HG03108 (cell line): ENCODE measurements around the gene ALDH3A1.

Experiments
- ATAC-seq: cut with Tn5 transposase; IDR thresholded peaks from one replicate; pipeline ENCODE4 v1.9.1; 2021; ENCODE audit warnings: moderate library complexity; ENCODE audit not compliant: unreplicated experiment

ALDH3A1 gene

DNA sequence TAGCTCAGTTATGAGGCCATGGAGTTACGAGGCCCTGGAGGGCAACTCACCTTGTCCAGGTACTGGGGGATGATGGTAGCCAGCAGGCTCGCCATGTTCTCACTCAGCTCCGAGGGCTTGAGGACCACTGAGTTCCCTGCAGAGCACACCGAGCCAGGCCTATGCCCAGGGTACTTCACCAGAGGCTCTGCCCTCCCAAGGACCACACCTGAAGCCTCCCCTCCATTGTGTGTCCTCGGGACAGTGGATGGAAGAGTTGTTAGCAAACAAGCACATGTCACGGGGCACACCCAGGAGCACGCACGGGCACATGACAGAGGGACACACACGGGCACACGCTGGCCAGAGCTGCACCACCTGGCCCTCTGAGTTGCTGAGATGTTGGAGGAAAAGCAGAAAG is 5.6 kb downstream of the ALDH3A1 start:
- no peak for ATAC-seq

GRCh38 chr17:19741832-19742457 is 6.2 kb downstream of the ALDH3A1 start:
- no peak for ATAC-seq

DNA sequence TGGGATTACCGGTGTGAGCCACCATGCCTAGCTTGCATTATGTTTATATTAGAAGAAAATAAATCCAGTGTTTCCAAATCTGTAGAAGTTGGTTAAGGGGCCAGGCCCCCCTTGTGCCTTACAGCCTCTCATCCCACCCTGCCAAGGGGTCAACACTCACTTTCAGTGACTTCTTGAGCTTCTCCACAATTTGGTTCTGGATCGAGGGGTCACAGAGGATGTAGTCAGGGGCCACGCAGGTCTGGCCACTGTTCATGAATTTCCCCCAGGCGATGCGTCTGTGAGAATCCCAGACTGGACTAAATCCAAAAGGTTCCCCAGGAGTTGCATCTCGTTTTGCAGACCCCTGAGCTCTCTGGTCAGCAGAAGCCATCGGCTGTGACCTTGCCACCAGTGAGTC is 7.2 kb downstream of the ALDH3A1 start:
- ATAC-seq: no peak

DNA sequence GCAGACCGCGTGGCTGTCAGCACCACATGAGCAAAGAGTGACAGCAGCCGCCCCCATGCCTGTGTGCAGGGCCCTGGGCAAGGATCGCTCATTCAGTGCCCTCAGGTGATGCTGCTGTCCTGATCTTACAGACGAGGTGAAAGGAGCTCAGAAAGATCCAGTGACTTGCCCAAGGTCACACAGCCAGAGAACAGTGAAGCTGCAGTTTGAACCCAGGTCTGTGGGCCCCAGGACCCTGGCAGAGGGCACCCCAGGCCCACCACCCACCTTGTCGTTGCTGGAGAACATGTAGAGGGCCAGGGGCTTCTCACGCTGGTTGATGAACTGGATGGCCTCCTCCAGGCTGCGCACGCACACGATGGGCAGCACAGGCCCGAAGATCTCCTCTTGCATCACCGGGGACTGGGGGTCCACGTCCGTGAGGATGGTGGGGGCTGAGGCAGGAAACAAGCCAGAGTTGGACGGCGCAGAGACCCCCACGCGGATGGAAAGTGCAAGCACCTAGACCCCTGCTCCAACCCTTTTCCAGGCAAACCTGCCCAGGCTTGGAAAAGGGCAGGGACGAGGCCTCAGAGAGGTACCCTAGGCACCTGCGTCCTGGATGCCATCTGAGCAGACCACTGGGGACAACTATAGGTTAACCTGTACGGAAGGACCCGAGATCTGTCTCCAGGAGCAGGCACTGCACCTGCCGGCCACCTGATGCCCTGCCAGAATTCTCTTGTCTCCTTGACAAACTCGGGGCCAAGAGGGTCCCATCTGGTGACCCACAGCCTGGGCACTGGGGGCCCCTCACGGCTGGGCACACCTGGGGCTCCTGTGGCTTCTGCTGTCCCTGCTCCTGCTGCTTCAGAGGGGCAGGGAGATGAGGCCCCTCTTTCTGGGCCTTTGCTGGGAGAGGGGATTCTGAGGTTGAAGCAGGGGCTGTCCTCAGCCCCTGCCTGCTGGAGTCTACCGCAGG is 8.6 kb downstream of the ALDH3A1 start:
- ATAC-seq: no peak

GRCh38 chr17:19738757-19739156 is 9.3 kb downstream of the ALDH3A1 start:
- ATAC-seq: no peak

DNA sequence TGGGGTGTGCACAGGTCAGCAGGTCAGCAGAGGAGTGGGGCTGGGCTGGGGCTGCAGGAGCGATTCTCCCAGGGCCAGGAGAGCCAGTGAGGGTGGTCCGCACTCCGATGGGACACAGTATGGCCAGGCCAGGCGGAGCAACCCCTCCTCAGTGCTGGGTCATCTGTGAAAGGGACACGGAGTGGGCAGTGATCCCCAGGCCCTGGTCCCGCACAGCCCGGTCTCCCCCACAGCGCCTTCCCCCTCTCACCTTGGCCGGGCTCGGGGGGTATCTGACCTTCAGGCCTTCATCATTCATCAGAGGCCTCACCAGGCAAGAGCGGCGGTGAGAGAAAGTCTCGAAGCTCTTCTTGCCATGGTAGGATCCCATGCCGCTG is 10.0 kb downstream of the ALDH3A1 start:
- no peak for ATAC-seq

GRCh38 chr17:19737305-19738072 is 10.6 kb downstream of the ALDH3A1 start:
- ATAC-seq: no peak

- no peak for ATAC-seq
Measured at GRCh38 chr17:19736071-19736470, 12.0 kb downstream of the ALDH3A1 start.

DNA sequence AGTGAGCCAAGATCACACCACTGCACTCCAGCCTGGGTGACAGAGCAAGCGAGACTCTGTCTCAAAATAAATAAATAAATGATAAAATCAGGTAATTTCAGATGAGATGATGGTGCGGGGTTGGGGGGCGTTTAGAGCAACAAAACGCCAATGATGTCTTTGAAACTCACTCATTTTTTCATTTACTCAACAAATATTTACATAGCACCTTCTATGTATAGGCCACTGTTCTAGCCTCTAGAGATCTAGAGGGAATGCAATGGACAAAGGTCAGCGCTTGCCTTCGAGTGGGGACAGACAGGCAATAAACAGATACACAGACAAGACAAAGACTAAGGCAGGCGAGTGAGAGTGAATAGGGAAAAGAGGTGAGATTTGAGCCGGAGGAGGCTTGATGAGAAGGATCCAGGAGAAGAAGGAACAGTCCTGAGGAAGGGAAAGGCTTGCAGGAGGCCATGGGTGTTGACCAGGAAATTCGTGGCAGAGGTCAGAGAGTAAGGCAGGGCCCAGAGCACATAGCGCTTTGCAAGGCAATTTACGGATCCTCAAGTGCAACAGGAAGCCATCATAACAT is 14.1 kb downstream of the ALDH3A1 start:
- no peak for ATAC-seq

DNA sequence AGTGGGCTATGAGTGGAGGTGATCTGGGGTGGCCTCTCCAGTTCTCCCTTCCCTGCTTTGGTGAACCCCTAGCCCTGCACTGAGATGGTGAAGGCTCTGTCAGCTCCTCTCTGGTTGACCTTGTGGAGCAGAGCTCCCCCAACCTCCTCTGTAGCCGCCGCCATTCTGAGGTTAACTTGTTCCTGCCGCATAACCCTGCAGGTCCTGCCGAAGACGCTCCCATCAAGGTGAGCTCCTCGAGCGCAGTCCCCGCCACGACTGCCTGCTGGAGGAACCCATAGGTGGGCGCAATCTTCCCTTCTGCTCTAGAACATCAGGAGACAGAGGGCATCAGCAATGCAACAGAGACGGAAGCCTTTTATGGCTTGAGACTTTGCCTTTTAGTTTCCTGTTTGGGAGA is 16.5 kb downstream of the ALDH3A1 start:
- ATAC-seq: no peak

- no peak for ATAC-seq
Measured at GRCh38 chr17:19730843-19731242, 17.3 kb downstream of the ALDH3A1 start.

DNA sequence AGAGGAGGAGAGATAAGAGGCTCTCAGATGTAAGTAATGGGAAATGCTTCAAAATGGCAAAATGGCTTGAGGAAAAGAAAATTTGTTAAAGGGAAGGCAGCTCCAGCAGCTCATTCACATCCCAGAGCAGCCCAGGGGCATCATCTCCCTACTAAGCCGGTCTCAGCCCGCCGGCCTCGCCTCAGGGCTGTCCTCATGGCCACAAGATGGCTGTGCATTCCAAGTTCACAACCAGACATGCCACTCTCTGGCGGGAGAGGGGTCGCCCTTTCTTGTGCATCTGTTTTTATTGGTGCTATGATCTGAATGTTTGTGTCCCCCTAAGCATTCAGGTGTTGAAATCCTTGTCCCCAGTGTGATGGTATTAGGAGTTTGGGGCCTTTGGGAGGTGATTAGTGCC is 18.2 kb downstream of the ALDH3A1 start:
- no peak for ATAC-seq

GRCh38 chr17:19728084-19728495 is 20.0 kb downstream of the ALDH3A1 start:
- ATAC-seq: no peak

DNA sequence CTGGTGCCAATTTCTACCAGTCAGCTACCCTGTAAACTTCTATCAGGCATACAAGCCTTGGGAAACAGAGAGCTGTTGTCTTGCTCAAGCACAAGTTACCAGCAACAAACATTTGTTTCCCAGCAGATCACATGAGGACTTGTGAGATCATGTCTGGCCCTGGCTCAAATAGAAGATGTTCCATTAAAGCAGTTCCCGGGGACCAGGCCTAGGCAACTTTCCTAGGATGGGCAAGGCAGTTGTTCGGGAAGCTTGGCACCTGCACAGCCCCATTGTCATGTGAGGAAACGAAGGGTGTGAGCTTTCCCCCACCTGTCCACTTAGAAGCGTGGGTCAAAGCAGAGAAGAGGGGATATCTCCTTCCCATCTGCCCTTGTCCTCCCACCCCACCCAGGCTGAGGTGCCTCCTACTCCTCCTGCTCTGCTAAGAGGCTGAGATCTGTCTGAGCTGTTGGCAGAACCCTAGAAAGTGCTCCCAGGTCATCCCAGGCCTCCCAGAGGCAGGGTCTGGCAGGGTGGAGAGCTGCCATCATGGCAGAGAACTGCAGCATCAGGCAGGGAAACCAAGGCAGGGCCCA is 20.5 kb downstream of the ALDH3A1 start:
- no peak for ATAC-seq

GRCh38 chr17:19726631-19727376 is 21.3 kb downstream of the ALDH3A1 start:
- ATAC-seq: no peak

- ATAC-seq: no peak
Measured at GRCh38 chr17:19725486-19725885, 22.6 kb downstream of the ALDH3A1 start.

GRCh38 chr17:19724501-19725420 is 23.3 kb downstream of the ALDH3A1 start:
- ATAC-seq: no peak

- ATAC-seq: no peak
Measured at GRCh38 chr17:19723964-19724363, 24.1 kb downstream of the ALDH3A1 start.
